ENCODE results near the gene PEDS1.
"Not testable (repeated sequence)": the region's sequence is repeated elsewhere in the genome, so short reads cannot be mapped to it uniquely, and the experiment has no call there.

The PEDS1 gene

GRCh38 chr20:50190251-50191064, 36.9 kb upstream of the PEDS1 start, which contains the start of gene CEBPB:
TSS of gene CEBPB (plus strand) at chr20:50190830. CDS start at chr20:50191034, 204 bp downstream.
- peak; percentile 78 for DNase-seq (ENCODE audit: low read depth)

GRCh38 chr20:50189681-50190250, 36.2 kb upstream of the PEDS1 start:
- peak; percentile 14 for DNase-seq (ENCODE audit: low read depth)

GRCh38 chr20:50188879-50189680, 35.6 kb upstream of the PEDS1 start:
- no peak for DNase-seq (ENCODE audit: low read depth)

- DNase-seq (ENCODE audit: low read depth) = no peak
Measured at GRCh38 chr20:50188287-50188688, 34.8 kb upstream of the PEDS1 start.

GRCh38 chr20:50187403-50188051, 34.0 kb upstream of the PEDS1 start:
- DNase-seq (ENCODE audit: low read depth) = no peak

- no peak for DNase-seq (ENCODE audit: low read depth)
Measured at GRCh38 chr20:50186987-50187402, 33.5 kb upstream of the PEDS1 start.

- DNase-seq (ENCODE audit: low read depth) = peak; percentile 81
Measured at GRCh38 chr20:50186151-50186885, 32.8 kb upstream of the PEDS1 start.

- no peak for DNase-seq (ENCODE audit: low read depth)
Measured at GRCh38 chr20:50185426-50185825, 31.9 kb upstream of the PEDS1 start.

- no peak for DNase-seq (ENCODE audit: low read depth)
Measured at GRCh38 chr20:50182346-50182745, 28.8 kb upstream of the PEDS1 start.

GRCh38 chr20:50181344-50181743, 27.8 kb upstream of the PEDS1 start:
- DNase-seq (ENCODE audit: low read depth) = no peak

- DNase-seq (ENCODE audit: low read depth) = not testable (repeated sequence)
Measured at GRCh38 chr20:50178672-50179071, 25.1 kb upstream of the PEDS1 start.

GRCh38 chr20:50175938-50176933, 22.7 kb upstream of the PEDS1 start:
- no peak for DNase-seq (ENCODE audit: low read depth)

GRCh38 chr20:50174456-50174855, 20.9 kb upstream of the PEDS1 start:
- DNase-seq (ENCODE audit: low read depth) = no peak

GRCh38 chr20:50172347-50173013, 19.0 kb upstream of the PEDS1 start:
- DNase-seq (ENCODE audit: low read depth) = no peak

GRCh38 chr20:50170549-50171220, 17.2 kb upstream of the PEDS1 start:
- no peak for DNase-seq (ENCODE audit: low read depth)

GRCh38 chr20:50169329-50169823, 15.9 kb upstream of the PEDS1 start:
- DNase-seq (ENCODE audit: low read depth) = peak; percentile 70

- peak; percentile 89 for DNase-seq (ENCODE audit: low read depth)
Measured at GRCh38 chr20:50165684-50166554, 12.4 kb upstream of the PEDS1 start.

All from stimulated activated CD4-positive, alpha-beta T cell treated with anti-CD3 and anti-CD28 coated beads, Interleukin-2, amount 100 ng/mL, for 4 hours (primary cell).